ENCODE data around the gene ADCY1. TPM values are rescaled to one million over a fixed set of nuclear protein-coding genes. Genes with fewer than 3 reads are reported as not detected.

ADCY1 gene
- total RNA-seq, 2 experiments from 2014 or later = 0.03 TPM; not detected in 1

- H3K4me3 ChIP-seq (ENCODE audit: low read length) = no peak overlapping the region
- Mint-ChIP-seq H3K27me3 (peaks cover 17% of the 10 kb centered on the region), H3K4me1 (ENCODE audit: low read depth) (no peaks in the 10 kb centered on the region), H3K27ac (no peak overlapping the region), H3K9me3 (no peaks in the 10 kb centered on the region), H3K36me3 (ENCODE audit: low read depth) (no peaks in the 10 kb centered on the region), H3K4me3 (no peak overlapping the region)
- DNase-seq (peak in 1 of 14 experiments; percentile 1), ATAC-seq (ENCODE audit: poor library complexity) (no peak)
- POLR2A ChIA-PET = no interaction called here
- H3K4me1 ChIP-seq (ENCODE audit: insufficient read depth, low read length) = no peaks in the 10 kb centered on the region
- H3K9me3 ChIP-seq (ENCODE audit: control insufficient read depth in 1 of 2, insufficient read depth in 1 of 2, low read length in 2 of 2) = no peaks in the 10 kb centered on the region
- no peaks in the 10 kb centered on the region for H3K27me3 ChIP-seq (ENCODE audit: control insufficient read depth in 1 of 2, insufficient read depth in 2 of 2, low read length in 2 of 2)
- H3K27ac ChIP-seq (ENCODE audit: low read depth in 1 of 2, low read length in 2 of 2) = no peak overlapping the region
- intact Hi-C loops (cut with DNase I, micrococcal nuclease) = no loop called here
- H3K36me3 ChIP-seq (ENCODE audit: insufficient read depth, low read length) = no peaks in the 10 kb centered on the region
- TF ChIP-seq CTCF (IDR thresholded peaks at IDR 0.05) = no peak
- CTCF ChIA-PET = no interaction called here
Measured at GRCh38 chr7:45687721-45688120, 113.6 kb downstream of the ADCY1 start.

DNA sequence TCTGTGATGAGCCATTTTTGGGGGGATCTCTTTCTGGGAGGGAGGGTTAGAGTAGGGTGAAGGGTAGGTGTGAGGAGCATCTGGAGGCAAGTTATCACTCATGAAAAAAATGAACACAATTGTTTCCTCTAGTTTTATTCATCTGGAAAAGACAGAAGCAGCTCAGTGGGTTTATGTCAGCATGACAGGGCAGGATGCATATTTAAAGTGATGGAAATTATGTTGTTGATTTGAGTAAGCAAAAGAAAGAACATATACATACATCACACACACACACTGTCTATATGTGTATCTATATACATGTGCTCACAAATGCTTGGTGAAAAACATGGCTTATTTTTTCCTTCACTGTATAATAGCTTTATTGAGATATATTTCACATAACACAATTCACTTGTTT is 114.2 kb downstream of the ADCY1 start:
- Mint-ChIP-seq H3K4me3 (no peak overlapping the region), H3K9me3 (no peaks in the 10 kb centered on the region), H3K36me3 (ENCODE audit: low read depth) (no peaks in the 10 kb centered on the region), H3K27ac (no peak overlapping the region), H3K4me1 (ENCODE audit: low read depth) (no peaks in the 10 kb centered on the region), H3K27me3 (peaks cover 14% of the 10 kb centered on the region)
- H3K36me3 ChIP-seq (ENCODE audit: insufficient read depth, low read length) = no peaks in the 10 kb centered on the region
- no peak for TF ChIP-seq CTCF (IDR thresholded peaks at IDR 0.05)
- no peak overlapping the region for H3K27ac ChIP-seq (ENCODE audit: low read depth in 1 of 2, low read length in 2 of 2)
- no peaks in the 10 kb centered on the region for H3K4me1 ChIP-seq (ENCODE audit: insufficient read depth, low read length)
- no peaks in the 10 kb centered on the region for H3K27me3 ChIP-seq (ENCODE audit: control insufficient read depth in 1 of 2, insufficient read depth in 2 of 2, low read length in 2 of 2)
- DNase-seq = no peak
- ChIA-PET POLR2A (no interaction called here), CTCF (no interaction called here)
- ATAC-seq (ENCODE audit: poor library complexity) = no peak
- no peaks in the 10 kb centered on the region for H3K9me3 ChIP-seq (ENCODE audit: control insufficient read depth in 1 of 2, insufficient read depth in 1 of 2, low read length in 2 of 2)
- intact Hi-C loops (cut with DNase I, micrococcal nuclease) = no loop called here
- no peak overlapping the region for H3K4me3 ChIP-seq (ENCODE audit: low read length)

- Histone ChIP-seq H3K27me3 (ENCODE audit: control insufficient read depth in 1 of 2, insufficient read depth in 2 of 2, low read length in 2 of 2) (no peaks in the 10 kb centered on the region), H3K36me3 (ENCODE audit: insufficient read depth, low read length) (no peaks in the 10 kb centered on the region), H3K4me3 (ENCODE audit: low read length) (no peak overlapping the region), H3K27ac (ENCODE audit: low read depth in 1 of 2, low read length in 2 of 2) (no peak overlapping the region), H3K9me3 (ENCODE audit: control insufficient read depth in 1 of 2, insufficient read depth in 1 of 2, low read length in 2 of 2) (no peaks in the 10 kb centered on the region), H3K4me1 (ENCODE audit: insufficient read depth, low read length) (no peaks in the 10 kb centered on the region)
- H3K36me3 Mint-ChIP-seq (ENCODE audit: low read depth) = no peaks in the 10 kb centered on the region
- ATAC-seq (ENCODE audit: poor library complexity) (no peak), DNase-seq (peak in 1 of 14 experiments; percentile 1)
- no peak for TF ChIP-seq CTCF (IDR thresholded peaks at IDR 0.05)
- intact Hi-C loops (cut with DNase I, micrococcal nuclease) = no loop called here
- H3K27me3 Mint-ChIP-seq = peaks cover 14% of the 10 kb centered on the region
- no peak overlapping the region for H3K4me3 Mint-ChIP-seq
- no peaks in the 10 kb centered on the region for H3K9me3 Mint-ChIP-seq
- ChIA-PET CTCF (no interaction called here), POLR2A (no interaction called here)
- no peaks in the 10 kb centered on the region for H3K4me1 Mint-ChIP-seq (ENCODE audit: low read depth)
- H3K27ac Mint-ChIP-seq = no peak overlapping the region
Measured at GRCh38 chr7:45689011-45689796, 115.0 kb downstream of the ADCY1 start.

Data from CD4-positive, alpha-beta T cell (primary cell).